ENCODE results near the gene EVI2A.
"Not testable (repeated sequence)": the region's sequence is repeated elsewhere in the genome, so short reads cannot be mapped to it uniquely, and the experiment has no call there.

EVI2A gene

DNA sequence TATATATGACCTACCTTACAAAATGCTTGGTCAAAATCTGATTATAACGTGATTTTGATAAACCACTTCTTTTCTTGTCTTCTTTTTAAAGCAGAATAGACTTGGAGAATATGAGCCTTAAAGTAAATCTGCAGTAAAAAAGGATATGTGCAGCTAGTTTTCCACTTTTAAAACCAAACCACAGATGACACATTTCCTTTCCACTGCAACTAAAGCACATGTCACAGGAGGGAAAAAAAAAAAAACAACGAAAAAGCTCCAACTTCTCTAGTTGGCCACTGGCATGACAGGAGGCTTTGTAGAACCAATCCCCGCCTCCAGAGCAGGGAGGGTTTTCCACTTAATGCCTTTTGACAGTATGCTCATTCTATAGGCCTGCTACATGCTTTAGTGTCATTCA lies at the start of gene EVI2A:
Gene EVI2A (minus strand): TSS at position 142 of the 400 bp plus-strand sequence. CDS start 2,609 bp downstream, outside the sequence.
- no peak within 1 kb of the TSS for H3K4me3 ChIP-seq (ENCODE audit: low read length)
- H3K27ac ChIP-seq (ENCODE audit: low read length) = no peak within 1 kb of the TSS
- H3K9ac ChIP-seq (ENCODE audit: low read length) = no peak within 1 kb of the TSS

GRCh38 chr17:31369266-31369665 lies 47.8 kb upstream of the EVI2A start:
- Histone ChIP-seq H3K4me1 (ENCODE audit: control insufficient read depth, low read depth, low read length) (no peaks in the 10 kb centered on the region), H3K4me3 (ENCODE audit: low read length) (no peak overlapping the region), H3K9ac (ENCODE audit: low read length) (no peak overlapping the region), H3K9me3 (ENCODE audit: control insufficient read depth, low read depth, low read length) (no peaks in the 10 kb centered on the region), H3K27me3 (ENCODE audit: control insufficient read depth, insufficient read depth, low read length) (no peaks in the 10 kb centered on the region), H3K36me3 (ENCODE audit: control insufficient read depth, low read depth, low read length) (no peaks in the 10 kb centered on the region), H3K27ac (ENCODE audit: low read length) (no peak overlapping the region)

More for the DNA sequence above, at the start of gene EVI2A:
- Histone ChIP-seq H3K27me3 (ENCODE audit: control insufficient read depth, insufficient read depth, low read length) (no peaks in the 10 kb centered on the region), H3K9me3 (ENCODE audit: control insufficient read depth, low read depth, low read length) (no peaks in the 10 kb centered on the region), H3K4me1 (ENCODE audit: control insufficient read depth, low read depth, low read length) (no peaks in the 10 kb centered on the region), H3K36me3 (ENCODE audit: control insufficient read depth, low read depth, low read length) (peaks cover 4% of the 10 kb centered on the region)

DNA sequence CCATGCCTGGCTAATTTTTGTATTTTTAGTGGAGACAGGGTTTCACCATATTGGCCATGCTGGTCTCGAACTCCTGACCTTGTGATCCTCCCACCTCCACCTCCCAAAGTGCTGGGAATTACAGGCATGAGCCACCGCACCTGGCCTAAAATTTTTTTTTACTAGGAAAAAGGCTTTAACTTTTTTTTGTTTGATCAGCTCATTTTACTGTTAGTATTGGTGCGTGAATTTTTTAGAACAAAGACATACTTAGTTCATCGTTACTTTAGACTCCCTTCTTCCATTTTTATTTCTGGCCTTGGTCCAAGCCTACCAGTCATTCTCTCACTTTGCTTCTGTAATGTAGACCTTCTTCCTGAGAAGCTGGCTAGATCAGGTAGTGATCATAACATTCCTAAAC lies 44.7 kb upstream of the EVI2A start:
- Histone ChIP-seq H3K27ac (ENCODE audit: low read length) (no peak overlapping the region), H3K4me1 (ENCODE audit: control insufficient read depth, low read depth, low read length) (no peaks in the 10 kb centered on the region), H3K36me3 (ENCODE audit: control insufficient read depth, low read depth, low read length) (peaks cover 3% of the 10 kb centered on the region), H3K4me3 (ENCODE audit: low read length) (no peak overlapping the region), H3K9ac (ENCODE audit: low read length) (no peak overlapping the region), H3K27me3 (ENCODE audit: control insufficient read depth, insufficient read depth, low read length) (no peaks in the 10 kb centered on the region), H3K9me3 (ENCODE audit: control insufficient read depth, low read depth, low read length) (no peaks in the 10 kb centered on the region)

GRCh38 chr17:31364012-31364411 lies 42.6 kb upstream of the EVI2A start:
- Histone ChIP-seq H3K27me3 (ENCODE audit: control insufficient read depth, insufficient read depth, low read length) (no peaks in the 10 kb centered on the region), H3K27ac (ENCODE audit: low read length) (no peak overlapping the region), H3K4me3 (ENCODE audit: low read length) (no peak overlapping the region), H3K36me3 (ENCODE audit: control insufficient read depth, low read depth, low read length) (peaks cover 15% of the 10 kb centered on the region), H3K9ac (ENCODE audit: low read length) (no peak overlapping the region), H3K4me1 (ENCODE audit: control insufficient read depth, low read depth, low read length) (no peaks in the 10 kb centered on the region), H3K9me3 (ENCODE audit: control insufficient read depth, low read depth, low read length) (no peaks in the 10 kb centered on the region)

GRCh38 chr17:31357839-31358394 lies 36.5 kb upstream of the EVI2A start:
- H3K36me3 ChIP-seq (ENCODE audit: control insufficient read depth, low read depth, low read length) = peaks cover 30% of the 10 kb centered on the region

DNA sequence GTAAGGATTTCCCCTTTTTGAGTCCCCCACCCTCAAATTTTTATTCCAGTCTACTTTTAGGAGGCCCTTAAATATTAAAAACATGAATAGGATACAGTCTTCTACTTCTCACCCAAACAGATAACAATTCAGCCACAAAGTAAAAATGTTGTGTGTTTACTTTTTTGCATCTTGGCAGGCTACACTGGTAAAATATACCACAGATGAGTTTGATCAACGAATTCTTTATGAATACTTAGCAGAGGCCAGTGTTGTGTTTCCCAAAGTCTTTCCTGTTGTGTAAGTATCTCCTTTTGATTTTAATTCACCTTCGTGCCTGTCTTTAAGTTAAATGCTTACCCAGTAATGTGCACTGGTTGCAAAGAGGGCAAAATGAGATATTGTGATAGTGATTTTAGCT lies 35.7 kb upstream of the EVI2A start:
- Histone ChIP-seq H3K27ac (ENCODE audit: low read length) (no peak overlapping the region), H3K9ac (ENCODE audit: low read length) (no peak overlapping the region), H3K36me3 (ENCODE audit: control insufficient read depth, low read depth, low read length) (peaks cover 36% of the 10 kb centered on the region), H3K4me1 (ENCODE audit: control insufficient read depth, low read depth, low read length) (no peaks in the 10 kb centered on the region), H3K4me3 (ENCODE audit: low read length) (no peak overlapping the region), H3K9me3 (ENCODE audit: control insufficient read depth, low read depth, low read length) (no peaks in the 10 kb centered on the region), H3K27me3 (ENCODE audit: control insufficient read depth, insufficient read depth, low read length) (no peaks in the 10 kb centered on the region)

More at GRCh38 chr17:31357839-31358394, 36.5 kb upstream of the EVI2A start:
- Histone ChIP-seq H3K4me1 (ENCODE audit: control insufficient read depth, low read depth, low read length) (no peaks in the 10 kb centered on the region), H3K27ac (ENCODE audit: low read length) (no peak overlapping the region), H3K9ac (ENCODE audit: low read length) (no peak overlapping the region), H3K4me3 (ENCODE audit: low read length) (no peak overlapping the region), H3K27me3 (ENCODE audit: control insufficient read depth, insufficient read depth, low read length) (no peaks in the 10 kb centered on the region), H3K9me3 (ENCODE audit: control insufficient read depth, low read depth, low read length) (no peaks in the 10 kb centered on the region)

GRCh38 chr17:31355935-31356334 lies 34.5 kb upstream of the EVI2A start:
- Histone ChIP-seq H3K4me3 (ENCODE audit: low read length) (no peak overlapping the region), H3K27ac (ENCODE audit: low read length) (no peak overlapping the region), H3K9ac (ENCODE audit: low read length) (no peak overlapping the region), H3K9me3 (ENCODE audit: control insufficient read depth, low read depth, low read length) (no peaks in the 10 kb centered on the region), H3K27me3 (ENCODE audit: control insufficient read depth, insufficient read depth, low read length) (no peaks in the 10 kb centered on the region), H3K4me1 (ENCODE audit: control insufficient read depth, low read depth, low read length) (no peaks in the 10 kb centered on the region), H3K36me3 (ENCODE audit: control insufficient read depth, low read depth, low read length) (peaks cover 32% of the 10 kb centered on the region)

- Histone ChIP-seq H3K36me3 (ENCODE audit: control insufficient read depth, low read depth, low read length) (peaks cover 18% of the 10 kb centered on the region), H3K4me1 (ENCODE audit: control insufficient read depth, low read depth, low read length) (no peaks in the 10 kb centered on the region), H3K9me3 (ENCODE audit: control insufficient read depth, low read depth, low read length) (no peaks in the 10 kb centered on the region), H3K27me3 (ENCODE audit: control insufficient read depth, insufficient read depth, low read length) (no peaks in the 10 kb centered on the region), H3K27ac (ENCODE audit: low read length) (no peak overlapping the region), H3K9ac (ENCODE audit: low read length) (no peak overlapping the region), H3K4me3 (ENCODE audit: low read length) (no peak overlapping the region)
These were observed 28.0 kb upstream of the EVI2A start for GRCh38 chr17:31349454-31349853.

GRCh38 chr17:31345191-31345747 lies 23.8 kb upstream of the EVI2A start:
- not testable (repeated sequence) for H3K4me1 ChIP-seq (ENCODE audit: control insufficient read depth, low read depth, low read length); H3K9me3 ChIP-seq (ENCODE audit: control insufficient read depth, low read depth, low read length); H3K27me3 ChIP-seq (ENCODE audit: control insufficient read depth, insufficient read depth, low read length); H3K36me3 ChIP-seq (ENCODE audit: control insufficient read depth, low read depth, low read length); H3K9ac ChIP-seq (ENCODE audit: low read length); H3K27ac ChIP-seq (ENCODE audit: low read length); H3K4me3 ChIP-seq (ENCODE audit: low read length)

DNA sequence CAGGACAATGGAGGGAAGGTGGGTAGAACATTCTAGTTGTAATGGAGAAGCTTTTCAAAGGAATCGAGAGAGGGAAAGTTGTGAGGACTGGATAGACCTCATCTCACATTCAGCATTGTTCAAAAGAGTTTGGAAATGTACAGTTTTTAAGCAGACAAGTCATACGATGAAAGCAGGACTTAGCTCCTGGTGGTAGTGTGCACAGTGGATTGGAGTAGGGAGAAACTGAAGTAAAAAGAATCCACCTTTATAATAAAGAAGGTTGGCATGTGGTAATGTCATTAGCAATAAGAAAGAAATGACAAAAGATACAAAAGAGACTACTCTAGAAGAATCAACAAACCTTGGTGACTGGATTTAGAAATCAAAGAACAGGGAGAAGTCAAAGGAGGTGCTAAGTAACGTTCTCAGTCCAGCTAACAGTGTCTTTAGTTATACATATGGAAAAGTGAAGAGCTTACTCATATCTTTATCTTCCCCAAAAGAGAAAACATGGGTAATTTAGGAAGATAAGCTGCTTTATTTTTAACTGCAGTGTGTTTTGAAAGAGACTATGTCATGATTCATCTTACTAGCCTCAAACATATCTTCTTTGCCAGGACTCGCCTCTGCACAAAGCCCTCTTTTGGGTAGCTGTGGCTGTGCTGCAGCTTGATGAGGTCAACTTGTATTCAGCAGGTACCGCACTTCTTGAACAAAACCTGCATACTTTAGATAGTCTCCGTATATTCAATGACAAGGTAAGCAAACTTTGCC lies 18.7 kb upstream of the EVI2A start:
- no peak overlapping the region for H3K9ac ChIP-seq (ENCODE audit: low read length)
- H3K27ac ChIP-seq (ENCODE audit: low read length) = no peak overlapping the region
- H3K4me1 ChIP-seq (ENCODE audit: control insufficient read depth, low read depth, low read length) = no peaks in the 10 kb centered on the region
- H3K36me3 ChIP-seq (ENCODE audit: control insufficient read depth, low read depth, low read length) = peaks cover 12% of the 10 kb centered on the region
- H3K27me3 ChIP-seq (ENCODE audit: control insufficient read depth, insufficient read depth, low read length) = no peaks in the 10 kb centered on the region
- no peaks in the 10 kb centered on the region for H3K9me3 ChIP-seq (ENCODE audit: control insufficient read depth, low read depth, low read length)
- no peak overlapping the region for H3K4me3 ChIP-seq (ENCODE audit: low read length)

- H3K27ac ChIP-seq (ENCODE audit: low read length) = no peak overlapping the region
- H3K9me3 ChIP-seq (ENCODE audit: control insufficient read depth, low read depth, low read length) = no peaks in the 10 kb centered on the region
- peaks cover 9% of the 10 kb centered on the region for H3K36me3 ChIP-seq (ENCODE audit: control insufficient read depth, low read depth, low read length)
- H3K4me3 ChIP-seq (ENCODE audit: low read length) = no peak overlapping the region
- H3K9ac ChIP-seq (ENCODE audit: low read length) = no peak overlapping the region
- H3K4me1 ChIP-seq (ENCODE audit: control insufficient read depth, low read depth, low read length) = no peaks in the 10 kb centered on the region
- no peaks in the 10 kb centered on the region for H3K27me3 ChIP-seq (ENCODE audit: control insufficient read depth, insufficient read depth, low read length)
These were observed 7.8 kb upstream of the EVI2A start for GRCh38 chr17:31329221-31329620.

- Histone ChIP-seq H3K27me3 (ENCODE audit: control insufficient read depth, insufficient read depth, low read length) (no peaks in the 10 kb centered on the region), H3K36me3 (ENCODE audit: control insufficient read depth, low read depth, low read length) (peaks cover 9% of the 10 kb centered on the region), H3K27ac (ENCODE audit: low read length) (no peak overlapping the region), H3K9ac (ENCODE audit: low read length) (no peak overlapping the region), H3K4me1 (ENCODE audit: control insufficient read depth, low read depth, low read length) (no peaks in the 10 kb centered on the region), H3K9me3 (ENCODE audit: control insufficient read depth, low read depth, low read length) (no peaks in the 10 kb centered on the region), H3K4me3 (ENCODE audit: low read length) (no peak overlapping the region)
These were observed 6.7 kb upstream of the EVI2A start for GRCh38 chr17:31328160-31328535.

All from iPS-18a (cell line).